GM18951 (cell line): ENCODE results near the gene NUP54.

ENCODE experiments used
- POLR2A ChIP-seq: IDR thresholded peaks from 4 replicates; pipeline ENCODE4 v1.6.1; 2011; ENCODE audit warnings: mild to moderate bottlenecking; ENCODE audit not compliant: insufficient read length, insufficient read depth; ENCODE audit errors: extremely low read depth
- in situ Hi-C: fragments of 300-500 bp; cut with MboI; formaldehyde crosslinking; loops from one replicate; pipeline ENCODE4 v1.12.0; 2022; ENCODE audit warnings: low sequenced_read_pairs, mixed read lengths, inconsistent platforms; ENCODE audit not compliant: unreplicated experiment

NUP54 gene

GRCh38 chr4:76116821-76117220, 31.4 kb downstream of the NUP54 start:
- in situ Hi-C loops = no loop called here
- TF ChIP-seq POLR2A = no peak

DNA sequence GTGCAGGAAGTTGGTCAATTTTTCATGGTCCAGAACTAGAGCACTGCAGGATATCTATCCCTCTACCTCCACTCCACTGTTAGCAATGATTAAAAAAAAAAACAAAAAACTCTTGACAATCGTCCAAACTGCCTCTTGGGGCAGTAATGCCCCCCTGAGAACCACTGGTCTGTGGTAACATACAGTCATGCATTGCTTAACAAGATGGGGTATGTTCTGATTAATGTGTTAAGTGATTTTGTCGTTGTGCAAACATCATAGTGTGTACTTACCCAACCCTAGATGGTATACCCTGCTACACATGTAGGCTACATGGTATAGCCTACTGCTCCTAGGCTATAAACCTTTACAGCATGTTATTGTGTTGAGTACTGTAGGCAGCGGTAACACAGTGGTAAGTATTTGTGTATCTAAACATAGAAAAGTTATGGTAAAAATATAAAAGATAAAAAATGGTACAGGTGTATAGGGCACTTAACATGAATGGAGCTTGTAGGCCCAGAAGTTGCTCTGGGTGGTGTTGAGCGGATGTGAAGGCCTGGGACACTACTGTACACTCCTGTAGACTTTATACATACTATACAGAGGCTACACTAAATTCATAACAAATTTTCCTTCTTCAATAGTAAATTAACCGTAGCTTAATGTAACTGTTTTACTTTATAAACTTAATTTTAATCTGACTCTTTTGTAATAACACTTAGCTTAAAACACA, 39.6 kb downstream of the NUP54 start:
- no peak for TF ChIP-seq POLR2A

GRCh38 chr4:76106442-76106841, 41.8 kb downstream of the NUP54 start:
- in situ Hi-C loops = no loop called here
- no peak for TF ChIP-seq POLR2A

More for the DNA sequence above, 39.6 kb downstream of the NUP54 start:
- in situ Hi-C loops = no loop called here

DNA sequence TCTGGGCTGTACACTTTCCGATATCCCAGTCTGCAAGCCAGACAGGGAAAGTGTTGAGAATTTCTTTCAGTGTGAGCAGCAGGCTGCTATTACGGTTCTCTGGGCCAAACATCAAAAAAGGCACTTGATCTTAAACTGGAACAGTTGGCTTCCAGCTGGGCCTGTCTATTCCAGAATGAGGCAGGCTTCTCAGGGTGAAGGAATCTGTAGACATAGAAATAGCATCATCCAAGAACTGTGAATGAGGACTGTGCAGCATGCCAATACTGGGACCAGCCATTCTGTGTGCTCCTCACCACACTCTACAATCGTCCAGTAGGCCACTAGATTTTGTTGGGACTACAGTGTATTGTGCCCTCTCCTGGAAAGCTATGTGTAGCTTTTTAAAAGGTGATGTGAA, 42.5 kb downstream of the NUP54 start:
- in situ Hi-C loops = no loop called here
- no peak for TF ChIP-seq POLR2A

- TF ChIP-seq POLR2A = no peak
- in situ Hi-C loops = no loop called here
Measured at GRCh38 chr4:76096076-76096475, 52.1 kb downstream of the NUP54 start.

GRCh38 chr4:76095568-76095967, 52.6 kb downstream of the NUP54 start:
- in situ Hi-C loops = no loop called here
- no peak for TF ChIP-seq POLR2A

- in situ Hi-C loops = no loop called here
- TF ChIP-seq POLR2A = no peak
Measured at GRCh38 chr4:76091052-76091451, 57.1 kb downstream of the NUP54 start.

- TF ChIP-seq POLR2A = no peak
- in situ Hi-C loops = no loop called here
Measured at GRCh38 chr4:76090241-76090691, 57.9 kb downstream of the NUP54 start.

DNA sequence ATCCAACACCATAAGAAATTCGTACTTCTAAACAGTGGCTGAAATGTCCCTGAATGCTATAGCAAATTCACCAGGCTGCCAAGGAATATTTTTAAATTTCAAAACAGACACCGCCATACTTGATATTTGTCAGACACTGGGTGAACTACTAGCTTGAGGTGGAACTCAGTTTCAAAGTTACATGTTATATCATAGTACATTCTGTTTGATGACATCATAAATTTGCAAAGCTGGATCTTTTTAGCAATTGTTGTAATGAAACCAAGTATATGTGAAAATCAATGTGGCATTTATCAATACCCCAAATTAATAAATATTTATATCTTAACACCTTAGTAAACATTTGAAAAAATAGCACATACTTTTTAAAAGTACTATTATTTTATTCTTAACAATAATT, 59.5 kb downstream of the NUP54 start:
- in situ Hi-C loops = loop anchor here (10.0 kb wide), 1 partner anchor 184 kb away; the partner anchor contains the start of gene PPEF2

DNA sequence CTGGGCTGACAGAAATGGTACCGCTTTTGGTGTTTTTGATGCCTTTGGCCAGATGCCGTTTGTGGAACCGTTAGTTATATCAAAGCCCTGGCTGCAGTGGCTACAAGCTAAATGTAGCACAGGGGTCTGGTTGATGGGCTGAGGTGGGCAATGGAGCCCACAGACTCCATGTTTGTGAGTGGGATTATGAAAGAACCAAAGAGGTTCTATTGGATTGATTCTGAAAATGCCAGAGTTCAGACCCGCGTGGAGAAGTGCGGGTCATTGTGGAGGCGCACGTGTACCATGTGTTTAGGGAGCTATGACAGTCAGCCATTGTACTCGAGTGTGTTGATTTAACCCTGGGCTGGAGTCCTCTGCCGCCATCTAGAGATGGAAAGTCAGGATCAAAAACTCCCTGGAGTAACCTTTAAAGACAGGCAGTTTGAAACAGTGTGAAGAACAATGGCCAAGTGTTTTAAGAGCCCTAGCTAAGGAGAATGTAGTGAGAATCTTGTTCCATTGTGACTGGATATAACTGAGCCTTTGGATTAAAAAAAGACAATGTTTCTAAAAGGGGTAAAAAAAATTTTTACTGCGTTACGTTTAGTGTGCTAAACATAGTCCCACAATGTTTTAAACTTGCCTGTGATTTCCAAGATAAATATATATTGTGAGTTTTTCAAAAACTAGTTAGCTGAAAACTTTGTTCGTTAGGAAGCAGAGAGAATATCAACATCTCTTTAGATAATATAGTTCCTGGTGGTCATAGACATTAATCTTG, 61.0 kb downstream of the NUP54 start:
- TF ChIP-seq POLR2A = no peak
- in situ Hi-C loops = loop anchor here (10.0 kb wide), 1 partner anchor 182 kb away; the partner anchor contains the start of gene PPEF2

More for the DNA sequence above, 59.5 kb downstream of the NUP54 start:
- TF ChIP-seq POLR2A = no peak

GRCh38 chr4:76084542-76084941, 63.7 kb downstream of the NUP54 start:
- no peak for TF ChIP-seq POLR2A
- in situ Hi-C loops = loop anchor here (10.0 kb wide), 1 partner anchor 180 kb away; the partner anchor contains the start of gene PPEF2

DNA sequence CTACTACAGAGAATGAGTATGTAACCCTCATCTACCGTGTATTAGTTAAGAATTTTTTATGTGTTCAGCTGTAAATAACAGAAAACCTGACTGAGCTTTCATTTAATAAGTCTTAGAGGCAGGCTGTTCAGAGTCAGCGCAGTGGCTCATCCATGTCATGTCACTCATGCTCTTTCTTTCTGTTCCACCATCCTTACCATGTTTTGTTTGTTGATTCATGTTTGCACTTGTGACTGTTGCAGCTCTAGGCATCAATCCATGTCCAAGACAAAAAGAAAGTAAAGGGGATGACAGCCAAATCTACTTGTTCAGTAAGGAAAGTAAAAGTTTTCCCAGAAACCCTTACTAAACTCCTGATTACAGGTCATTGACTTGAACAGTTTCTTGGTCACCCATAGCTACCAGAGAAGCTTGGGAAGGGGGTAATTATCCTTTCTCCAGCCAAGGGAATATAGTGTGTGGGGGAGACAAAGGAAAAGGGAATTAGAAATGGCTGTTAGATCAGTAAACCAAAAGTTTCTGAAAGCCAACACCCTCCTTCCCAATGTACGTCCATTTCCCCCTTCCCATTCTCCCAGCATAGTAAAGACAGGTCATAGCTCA, 64.7 kb downstream of the NUP54 start:
- no peak for TF ChIP-seq POLR2A
- in situ Hi-C loops = loop anchor here (10.0 kb wide), 1 partner anchor 179 kb away; the partner anchor contains the start of gene PPEF2

DNA sequence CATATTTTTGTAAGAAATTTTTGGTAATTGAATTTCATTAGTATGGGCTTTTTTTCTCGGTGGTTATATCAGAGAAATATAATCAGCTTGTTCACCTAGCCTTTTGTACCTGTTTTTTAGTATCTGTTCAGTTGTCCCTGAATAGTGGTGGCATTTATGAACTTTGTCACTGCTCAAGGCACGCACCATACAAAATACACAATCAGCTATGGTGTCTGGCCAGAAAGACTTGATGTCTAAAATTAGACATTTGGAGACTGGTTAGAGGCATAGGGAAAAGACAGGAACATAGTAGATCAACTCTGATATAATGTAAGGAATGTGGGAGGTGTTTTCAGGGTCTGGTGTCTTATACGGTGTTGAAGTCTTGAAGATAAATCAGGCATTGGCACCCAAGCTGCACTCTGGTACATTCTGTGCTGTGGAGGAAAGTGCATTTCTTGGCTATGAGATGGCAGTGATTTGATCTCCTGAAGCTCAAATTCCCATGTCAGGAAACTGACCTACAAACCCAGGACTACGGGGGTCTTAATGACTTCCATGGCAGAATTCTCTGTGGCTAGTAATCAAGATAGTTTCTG, 70.1 kb downstream of the NUP54 start:
- no peak for TF ChIP-seq POLR2A
- in situ Hi-C loops = no loop called here
